Ovary (tissue), 9 donors: Measurements from ENCODE around the gene SF1. TPM values are rescaled to one million over a fixed set of nuclear protein-coding genes. Genes with fewer than 3 reads are reported as not detected.
A peak's percentile ranks its signal among the peaks of the same experiment; 100 is the strongest.

Experiments
- DNase-seq, 5 donors: peaks; one replicate each; pipeline ENCODE4 v3.0.0-alpha.2; 2019 to 2020
- H3K27ac ChIP-seq, 2 donors: fragments of 200-600 bp; one replicate each; pipeline versions ENCODE4 v1.5.1 to v1.8.0; 2019 to 2022
- H3K27me3 ChIP-seq: fragments of 200-600 bp; one replicate; pipeline ENCODE4 v1.8.0; 2022
- H3K36me3 ChIP-seq: fragments of 200-600 bp; sonication (generic); one replicate; pipeline ENCODE4 v1.5.1; 2019
- H3K4me1 ChIP-seq: one replicate; pipeline ENCODE4 v1.8.1; 2013; ENCODE audit warnings: mild to moderate bottlenecking, moderate library complexity; ENCODE audit not compliant: insufficient read depth
- H3K4me3 ChIP-seq: fragments of 200-600 bp; sonication (generic); one replicate; pipeline ENCODE4 v1.5.1; 2017
- H3K9me3 ChIP-seq, 2 donors: fragments of 200-600 bp in 1 of 2; sonication (generic) in 1 of 2; one replicate each; pipeline versions ENCODE4 v1.5.1 to v1.8.1; 2013 to 2019; ENCODE audit warnings: mild to moderate bottlenecking in 1 of 2, moderate library complexity in 1 of 2
- CTCF ChIP-seq, 3 donors: fragments of 450-650 bp in 2 of 3; fragments of 200-600 bp in 1 of 3; IDR thresholded peaks; one replicate each; pipeline versions ENCODE4 v1.5.1 to v1.8.0; 2016 to 2022; ENCODE audit warnings: antibody characterized with exemption in 3 of 3, mild to moderate bottlenecking in 1 of 3
- EP300 ChIP-seq: sonication (generic); formaldehyde crosslinking; IDR thresholded peaks from one replicate; pipeline ENCODE4 v1.6.1; 2017; ENCODE audit warnings: antibody characterized with exemption
- POLR2A ChIP-seq: fragments of 450-650 bp; IDR thresholded peaks from one replicate; pipeline ENCODE4 v1.6.1; 2017; ENCODE audit warnings: antibody characterized with exemption, mild to moderate bottlenecking, moderate library complexity
- WGBS, 3 donors: extraction: QIAGEN DNeasy Blood & Tissue Kit in 1 of 3; methylation state at CpG; one replicate each; pipeline versions ENCODE4 v1.1.5 to v1.1.7; 2013 to 2017; 5-methylcytosine and 5-hydroxymethylcytosine counted together
- intact Hi-C, 4 donors: fragments of 100-400 bp; cut with DNase I; formaldehyde crosslinking; loops; one replicate each; pipeline versions ENCODE4 v1.11.0 to v1.15.1; 2022 to 2023
- polyA plus RNA-seq, 2 donors: library from polyadenylated mRNA; stranded (reverse); fragments of 200-250 nt in 1 of 2; fragments of 350-450 nt in 1 of 2; fragmentation: Illumina TruSeq in 1 of 2; extraction: RNeasy Lipid Tissue Mini Kit (QIAGEN cat#74804) in 1 of 2; gene quantifications; one replicate each; pipeline ENCODE4 v1.2.3, GENCODE V29; 2013 to 2014
- total RNA-seq, 7 donors: library from RNA; depleted of rRNA in 2 of 7; stranded (reverse); fragments of >200 nt in 2 of 7; fragmentation: NEBNext Ultra II Directional in 3 of 7; extraction: Animal tissue kit (Norgen Biotek cat#: 25700) in 3 of 7; gene quantifications; one replicate each; pipeline versions ENCODE4 v1.1.0 to v1.2.4, GENCODE V29; 2016 to 2023
- donor health status: DM: no; HTN: no; CAD: no; lungs with moderate emphysema.
- donor health status: DM: no; HTN: no; CAD: no.
- donor health status: Bipolar disorder and iron deficiency.
- donor health status: DM: yes; HTN: yes; CAD: no.
- donor health status: DM: no; HTN: no; CAD: no.
- donor health status: DM: yes; HTN: yes; CAD: no.

SF1 gene
- total and polyA plus RNA-seq, 9 donors: 131 to 388 (median 306) TPM

GRCh38 chr11:64720167-64720566, 58.2 kb downstream of the SF1 start:
- intact Hi-C loops: loop anchor here in 1 of 4 donors (5.0 kb wide), 1 partner anchor 33 kb away; no protein-coding TSS in a partner anchor
- peak in 1 of 5 donors; percentile 33 for DNase-seq
- WGBS, 3 donors: 64 to 76% (median 67%) methylated on average over 9 of the region's 9 CpGs
- Histone ChIP-seq H3K4me3 (no peak overlapping the region), H3K36me3 (no peaks in the 10 kb centered on the region), H3K4me1 (no peaks in the 10 kb centered on the region), H3K9me3 (no peaks in the 10 kb centered on the region), H3K27ac (no peak overlapping the region), H3K27me3 (no peaks in the 10 kb centered on the region)
- TF ChIP-seq EP300 (no peak), POLR2A (no peak), CTCF (IDR thresholded peaks at IDR 0.05) (no peak)

- Histone ChIP-seq H3K4me3 (no peak overlapping the region), H3K4me1 (no peaks in the 10 kb centered on the region), H3K36me3 (no peaks in the 10 kb centered on the region), H3K9me3 (no peaks in the 10 kb centered on the region), H3K27me3 (no peaks in the 10 kb centered on the region), H3K27ac (no peak overlapping the region)
- DNase-seq: peak in 1 of 5 donors; percentile 28
- 85 to 89% (median 85%) methylated on average over 10 of the region's 10 CpGs for WGBS, 3 donors
- intact Hi-C loops: no loop called here
- no peak for TF ChIP-seq EP300
- TF ChIP-seq POLR2A: no peak
- TF ChIP-seq CTCF (IDR thresholded peaks at IDR 0.05): no peak
Measured at GRCh38 chr11:64719406-64719805, 58.9 kb downstream of the SF1 start.

DNA sequence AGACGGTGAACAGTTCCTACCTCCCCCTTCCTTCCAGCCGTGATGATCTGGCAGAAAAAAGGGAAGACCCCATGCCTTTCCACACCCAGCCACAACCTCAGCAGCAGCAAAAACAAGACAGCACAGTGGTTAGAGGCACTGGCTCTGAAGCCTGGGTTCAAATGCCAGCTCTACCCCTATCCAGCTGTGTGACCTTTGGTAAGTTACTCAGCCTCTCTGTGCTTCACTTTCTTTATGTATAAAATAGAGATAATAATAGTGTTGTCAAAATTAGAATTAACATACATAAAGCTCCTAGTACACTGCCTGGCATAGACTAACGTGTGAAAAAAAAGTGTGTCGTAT, 59.6 kb downstream of the SF1 start:
- intact Hi-C loops: no loop called here
- Histone ChIP-seq H3K36me3 (no peaks in the 10 kb centered on the region), H3K4me3 (no peak overlapping the region), H3K4me1 (no peaks in the 10 kb centered on the region), H3K27me3 (no peaks in the 10 kb centered on the region), H3K9me3 (no peaks in the 10 kb centered on the region), H3K27ac (no peak overlapping the region)
- WGBS, 3 donors: 46 to 52% (median 49%) methylated on average over 4 of the region's 4 CpGs
- TF ChIP-seq POLR2A: no peak
- no peak for TF ChIP-seq CTCF (IDR thresholded peaks at IDR 0.05)
- TF ChIP-seq EP300: no peak
- DNase-seq: no peak

- 56 to 68% (median 63%) methylated on average over 15 of the region's 15 CpGs for WGBS, 3 donors
- DNase-seq: peak in 1 of 5 donors; percentile 16
- Histone ChIP-seq H3K27ac (no peak overlapping the region), H3K4me3 (no peak overlapping the region), H3K36me3 (no peaks in the 10 kb centered on the region), H3K4me1 (no peaks in the 10 kb centered on the region), H3K9me3 (no peaks in the 10 kb centered on the region), H3K27me3 (no peaks in the 10 kb centered on the region)
- intact Hi-C loops: no loop called here
- no peak for TF ChIP-seq CTCF (IDR thresholded peaks at IDR 0.05)
- TF ChIP-seq POLR2A: no peak
- TF ChIP-seq EP300: no peak
Measured at GRCh38 chr11:64718084-64718779, 60.1 kb downstream of the SF1 start.
